Mesenchymal stem cell (in vitro differentiated cells and primary cell): Measurements from ENCODE around the gene NKX2-3.

ENCODE experiments used
- DNase-seq: peaks from one replicate; pipeline ENCODE4 v3.0.0-alpha.2; 2013
- H2AFZ ChIP-seq: one replicate; pipeline ENCODE4 v1.6.1; 2013; ENCODE audit warnings: low read depth, mild to moderate bottlenecking, control low read depth, inconsistent platforms, low read length, moderate library complexity
- H2AK5ac ChIP-seq: 2 replicates; pipeline ENCODE4 v1.6.1; 2013; ENCODE audit warnings: low read length, moderate library complexity, mild to moderate bottlenecking, inconsistent platforms; ENCODE audit not compliant: severe bottlenecking
- H2BK120ac ChIP-seq: one replicate; pipeline ENCODE4 v1.6.1; 2013; ENCODE audit warnings: low read depth, mild to moderate bottlenecking, inconsistent platforms, low read length, moderate library complexity
- H2BK12ac ChIP-seq, 2 experiments: one replicate each; pipeline ENCODE4 v1.6.1; 2013; ENCODE audit warnings: inconsistent platforms in 2 of 2, low read length in 2 of 2, mild to moderate bottlenecking in 2 of 2, moderate library complexity in 2 of 2, control low read depth in 1 of 2
- H2BK15ac ChIP-seq: one replicate; pipeline ENCODE4 v1.6.1; 2013; ENCODE audit warnings: mild to moderate bottlenecking, low read depth, inconsistent platforms; ENCODE audit not compliant: poor library complexity, severe bottlenecking
- H2BK5ac ChIP-seq: 2 replicates; pipeline ENCODE4 v1.6.1; 2013; ENCODE audit warnings: low read depth, mild to moderate bottlenecking, low read length, control low read depth, inconsistent platforms; ENCODE audit not compliant: poor library complexity, severe bottlenecking
- H3K14ac ChIP-seq, 2 experiments: one replicate each; pipeline ENCODE4 v1.6.1; 2013; ENCODE audit warnings: inconsistent platforms in 2 of 2, low read length in 2 of 2, control low read depth in 1 of 2, mild to moderate bottlenecking in 1 of 2, moderate library complexity in 1 of 2
- H3K18ac ChIP-seq, 2 experiments: one replicate each; pipeline ENCODE4 v1.6.1; 2013; ENCODE audit warnings: inconsistent platforms in 2 of 2, low read length in 2 of 2, control low read depth in 1 of 2, low read depth in 1 of 2, mild to moderate bottlenecking in 1 of 2
- H3K23ac ChIP-seq, 2 experiments: one replicate each; pipeline ENCODE4 v1.6.1; 2013; ENCODE audit warnings: inconsistent platforms in 2 of 2, low read length in 2 of 2, mild to moderate bottlenecking in 2 of 2, moderate library complexity in 2 of 2, control low read depth in 1 of 2
- H3K27ac ChIP-seq: 2 replicates; pipeline ENCODE4 v1.5.1; 2013; ENCODE audit warnings: mild to moderate bottlenecking, moderate library complexity, low read length, control low read depth, inconsistent platforms; ENCODE audit not compliant: poor library complexity, severe bottlenecking
- H3K27me3 ChIP-seq, 2 experiments: 2 replicates each; pipeline versions ENCODE4 v1.6.1 to v1.7.0; 2013; ENCODE audit warnings: low read length in 2 of 2, mild to moderate bottlenecking in 2 of 2, moderate library complexity in 2 of 2, control low read depth in 1 of 2, inconsistent platforms in 1 of 2; ENCODE audit not compliant: control insufficient read depth in 1 of 2, insufficient read depth in 1 of 2
- H3K36me3 ChIP-seq, 2 experiments: 2 replicates each; pipeline versions ENCODE4 v1.6.1 to v1.7.0; 2013; ENCODE audit warnings: low read length in 2 of 2, control low read depth in 1 of 2, inconsistent platforms in 1 of 2, low read depth in 1 of 2, mild to moderate bottlenecking in 1 of 2; ENCODE audit not compliant: insufficient read depth in 2 of 2, control insufficient read depth in 1 of 2
- H3K4ac ChIP-seq, 2 experiments: one replicate each; pipeline ENCODE4 v1.6.1; 2013; ENCODE audit warnings: inconsistent platforms in 2 of 2, low read length in 2 of 2, mild to moderate bottlenecking in 2 of 2, moderate library complexity in 2 of 2, control low read depth in 1 of 2, low read depth in 1 of 2
- H3K4me1 ChIP-seq: 2 replicates; pipeline ENCODE4 v1.6.1; 2013; ENCODE audit warnings: low read depth, low read length, control low read depth; ENCODE audit not compliant: control insufficient read depth, insufficient read depth
- H3K4me2 ChIP-seq: 2 replicates; pipeline ENCODE4 v1.6.1; 2013; ENCODE audit warnings: low read length, mild to moderate bottlenecking, inconsistent platforms; ENCODE audit not compliant: poor library complexity, severe bottlenecking
- H3K4me3 ChIP-seq, 2 experiments: 2 replicates each; pipeline versions ENCODE4 v1.5.1 to v1.7.0; 2013; ENCODE audit warnings: low read length in 2 of 2, mild to moderate bottlenecking in 2 of 2, control low read depth in 1 of 2, low read depth in 1 of 2; ENCODE audit not compliant: insufficient read depth in 1 of 2
- H3K79me1 ChIP-seq: replicated peaks from 2 replicates; pipeline ENCODE4 v1.6.1; 2013; ENCODE audit warnings: mild to moderate bottlenecking, control low read depth, low read length, inconsistent platforms; ENCODE audit not compliant: poor library complexity, severe bottlenecking
- H3K9ac ChIP-seq: 2 replicates; pipeline ENCODE4 v1.7.0; 2013; ENCODE audit warnings: mild to moderate bottlenecking, low read length, moderate library complexity
- H3K9me3 ChIP-seq: 2 replicates; pipeline ENCODE4 v1.7.0; 2013; ENCODE audit warnings: mild to moderate bottlenecking, low read length; ENCODE audit not compliant: control insufficient read depth
- H4K8ac ChIP-seq: one replicate; pipeline ENCODE4 v1.6.1; 2013; ENCODE audit warnings: inconsistent platforms, mild to moderate bottlenecking, low read length, moderate library complexity
- H4K91ac ChIP-seq: one replicate; pipeline ENCODE4 v1.6.1; 2013; ENCODE audit warnings: mild to moderate bottlenecking, low read length, inconsistent platforms
- WGBS: methylation state at CpG from one replicate; pipeline ENCODE4 v1.1.7; 2013; ENCODE audit warnings: mixed read lengths; 5-methylcytosine and 5-hydroxymethylcytosine counted together

NKX2-3 gene

GRCh38 chr10:99537989-99538917 is 5.5 kb downstream of the NKX2-3 start:
- peaks cover 31% of the 10 kb centered on the region for H3K4me1 ChIP-seq
- no peak overlapping the region for H3K27ac ChIP-seq
- DNase-seq = peak; percentile 26
- peak overlapping the region; percentile 47 for H4K91ac ChIP-seq
- H3K14ac ChIP-seq = peak overlapping the region in 1 of 2 experiments; percentile 72
- 49% methylated on average over 9 of the region's 10 CpGs for WGBS
- H2BK5ac ChIP-seq = no peak overlapping the region
- H3K36me3 ChIP-seq = no peaks in the 10 kb centered on the region
- peak overlapping the region; percentile 77 for H2BK120ac ChIP-seq
- H4K8ac ChIP-seq = peak overlapping the region; percentile 70
- peak overlapping the region; percentile 28 to 40 for H2BK12ac ChIP-seq
- H2AFZ ChIP-seq = no peak overlapping the region
- H3K79me1 ChIP-seq = no peaks in the 10 kb centered on the region
- peak overlapping the region; percentile 92 for H2BK15ac ChIP-seq
- H3K23ac ChIP-seq = no peak overlapping the region
- H3K9me3 ChIP-seq = peaks cover 11% of the 10 kb centered on the region
- H3K9ac ChIP-seq = no peak overlapping the region
- peak overlapping the region; percentile 35 to 97 for H3K4ac ChIP-seq
- H3K27me3 ChIP-seq = peaks cover 92 to 95% of the 10 kb centered on the region in 2 experiments
- peak overlapping the region; percentile 94 to 95 for H3K18ac ChIP-seq
- no peak overlapping the region for H3K4me3 ChIP-seq
- no peak overlapping the region for H2AK5ac ChIP-seq
- H3K4me2 ChIP-seq = no peak overlapping the region

DNA sequence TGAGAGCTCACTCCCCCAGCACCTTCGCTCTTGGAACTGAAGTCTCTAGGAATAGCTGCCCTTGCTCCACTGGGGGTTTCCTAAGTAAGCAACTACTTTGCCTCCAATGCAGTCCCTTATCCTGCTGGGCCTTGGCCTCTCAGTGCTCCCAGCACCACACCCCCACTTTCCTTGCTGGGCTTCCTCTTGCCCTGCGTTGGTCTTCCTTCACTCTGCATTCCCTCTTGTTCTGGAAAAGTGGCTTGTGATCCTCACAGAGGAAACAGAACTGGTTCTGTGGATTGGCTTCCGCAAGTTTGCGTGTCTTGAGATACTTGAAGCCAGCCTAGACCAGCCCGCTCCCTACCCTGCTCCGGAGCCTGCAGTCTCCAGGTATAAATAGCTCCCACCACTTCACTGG is 6.4 kb downstream of the NKX2-3 start:
- DNase-seq = peak; percentile 61
- peaks cover 91 to 92% of the 10 kb centered on the region in 2 experiments for H3K27me3 ChIP-seq

DNA sequence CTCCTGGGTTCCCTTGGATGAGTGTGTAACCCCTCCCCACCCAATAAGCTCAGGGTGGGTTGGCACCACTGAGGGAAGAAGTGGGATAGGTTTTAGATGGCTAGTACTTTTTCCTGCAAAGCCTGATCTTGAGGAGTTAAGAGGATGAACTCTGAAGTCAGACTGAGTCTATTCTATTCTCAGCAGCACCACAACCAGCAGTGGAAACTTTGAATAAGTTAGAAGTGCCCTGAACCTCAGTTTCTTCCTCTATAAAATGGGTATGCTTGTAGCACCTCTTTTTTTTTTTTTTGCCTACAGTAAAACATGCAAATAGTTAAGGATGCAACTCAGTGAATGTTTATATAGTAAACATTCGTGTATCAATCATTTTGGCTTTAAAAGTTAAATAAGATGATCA is 7.1 kb downstream of the NKX2-3 start:
- peaks cover 91 to 92% of the 10 kb centered on the region in 2 experiments for H3K27me3 ChIP-seq
- no peak overlapping the region for H3K4me3 ChIP-seq
- DNase-seq = no peak
- H2BK15ac ChIP-seq = no peak overlapping the region
- H4K91ac ChIP-seq = no peak overlapping the region
- H2BK120ac ChIP-seq = no peak overlapping the region
- peaks cover 11% of the 10 kb centered on the region for H3K9me3 ChIP-seq
- no peak overlapping the region for H3K4me2 ChIP-seq
- H3K4ac ChIP-seq = no peak overlapping the region
- H2AK5ac ChIP-seq = no peak overlapping the region
- H3K18ac ChIP-seq = no peak overlapping the region
- no peak overlapping the region for H3K23ac ChIP-seq
- H3K27ac ChIP-seq = no peak overlapping the region
- no peak overlapping the region for H4K8ac ChIP-seq
- H2AFZ ChIP-seq = no peak overlapping the region
- no peak overlapping the region for H3K9ac ChIP-seq
- no peak overlapping the region for H2BK5ac ChIP-seq
- H2BK12ac ChIP-seq = no peak overlapping the region
- H3K14ac ChIP-seq = no peak overlapping the region
- WGBS = no CpG with 5 or more reads among the region's 1 CpG
- H3K4me1 ChIP-seq = peaks cover 31% of the 10 kb centered on the region
- H3K36me3 ChIP-seq = no peaks in the 10 kb centered on the region
- H3K79me1 ChIP-seq = no peaks in the 10 kb centered on the region

More for the DNA sequence above, 6.4 kb downstream of the NKX2-3 start:
- H4K91ac ChIP-seq = no peak overlapping the region
- no peak overlapping the region for H3K23ac ChIP-seq
- H2BK5ac ChIP-seq = no peak overlapping the region
- no peaks in the 10 kb centered on the region for H3K36me3 ChIP-seq
- H3K4me3 ChIP-seq = no peak overlapping the region
- no peak overlapping the region for H3K9ac ChIP-seq
- peak overlapping the region in 1 of 2 experiments; percentile 17 for H2BK12ac ChIP-seq
- H3K9me3 ChIP-seq = peaks cover 11% of the 10 kb centered on the region
- 67% methylated on average over 6 of the region's 6 CpGs for WGBS
- H2AFZ ChIP-seq = no peak overlapping the region
- H3K4me2 ChIP-seq = no peak overlapping the region
- H2BK15ac ChIP-seq = no peak overlapping the region
- H3K18ac ChIP-seq = peak overlapping the region; percentile 1 to 33
- H2BK120ac ChIP-seq = peak overlapping the region; percentile 9
- H3K27ac ChIP-seq = no peak overlapping the region
- H3K14ac ChIP-seq = no peak overlapping the region
- peak overlapping the region; percentile 43 for H4K8ac ChIP-seq
- H2AK5ac ChIP-seq = no peak overlapping the region
- no peak overlapping the region for H3K4ac ChIP-seq
- H3K4me1 ChIP-seq = peaks cover 31% of the 10 kb centered on the region
- H3K79me1 ChIP-seq = no peaks in the 10 kb centered on the region

GRCh38 chr10:99540306-99540656 is 7.5 kb downstream of the NKX2-3 start:
- DNase-seq = no peak
- H2AFZ ChIP-seq = no peak overlapping the region
- H2BK5ac ChIP-seq = no peak overlapping the region
- H3K27me3 ChIP-seq = peaks cover 92 to 94% of the 10 kb centered on the region in 2 experiments
- peak overlapping the region in 1 of 2 experiments; percentile 17 for H3K4ac ChIP-seq
- no peak overlapping the region for H3K14ac ChIP-seq
- no peaks in the 10 kb centered on the region for H3K79me1 ChIP-seq
- no peak overlapping the region for H3K4me3 ChIP-seq
- H3K23ac ChIP-seq = no peak overlapping the region
- H4K91ac ChIP-seq = no peak overlapping the region
- WGBS = 11% methylated on average over 26 of the region's 28 CpGs
- H4K8ac ChIP-seq = peak overlapping the region; percentile 71
- H3K9me3 ChIP-seq = peaks cover 11% of the 10 kb centered on the region
- no peak overlapping the region for H3K9ac ChIP-seq
- peaks cover 27% of the 10 kb centered on the region for H3K4me1 ChIP-seq
- H2BK12ac ChIP-seq = no peak overlapping the region
- H3K18ac ChIP-seq = peak overlapping the region in 1 of 2 experiments; percentile 42
- H2BK15ac ChIP-seq = peak overlapping the region; percentile 77
- H2AK5ac ChIP-seq = no peak overlapping the region
- H3K27ac ChIP-seq = no peak overlapping the region
- H3K4me2 ChIP-seq = no peak overlapping the region
- no peaks in the 10 kb centered on the region for H3K36me3 ChIP-seq
- H2BK120ac ChIP-seq = peak overlapping the region; percentile 37
